ENCODE data around the gene PALLD. TPM values are rescaled to one million over a fixed set of nuclear protein-coding genes. Genes with fewer than 3 reads are reported as not detected.

PALLD gene
- total and polyA plus RNA-seq, 2 of the 13 experiments (the other 11 are each of a cell fraction or from before 2014, with no cell fraction given), result 0.50 to 1.5 TPM

- no TSS peak for BruUV-seq (replicated peaks)
- in situ Hi-C loops (cut with HindIII; ENCODE audit: extremely low pct_ligation_motif_present, low pct_unique_long_range_greater_than_20kb) (no loop called here), intact Hi-C loops (cut with micrococcal nuclease; ENCODE audit: unreplicated experiment) (no loop called here)
- Histone ChIP-seq H3K9ac (ENCODE audit: insufficient read depth, low read depth, low read length) (no peak overlapping the region), H3K79me2 (ENCODE audit: insufficient read depth, low read length) (no peaks in the 10 kb centered on the region), H3K4me1 (ENCODE audit: insufficient read depth, low read length) (no peaks in the 10 kb centered on the region), H3K27me3 (ENCODE audit: control insufficient read depth in 1 of 2, insufficient read depth in 2 of 2, low read length in 2 of 2) (no peaks in the 10 kb centered on the region), H4K20me1 (ENCODE audit: insufficient read depth, low read length) (no peaks in the 10 kb centered on the region), H3K9me3 (ENCODE audit: low read length) (no peaks in the 10 kb centered on the region), H2AFZ (ENCODE audit: low read length) (no peak overlapping the region), H3K4me2 (ENCODE audit: low read depth, low read length) (no peak overlapping the region), H3K27ac (ENCODE audit: extremely low read length, insufficient read depth, low read length) (no peak overlapping the region), H3K36me3 (replicated peaks in 1 of 2; ENCODE audit: control insufficient read depth in 1 of 2, insufficient read depth in 2 of 2, low read length in 2 of 2) (no peaks in the 10 kb centered on the region), H3K4me3 (replicated peaks in 1 of 3; ENCODE audit: insufficient read depth in 1 of 3, low read depth in 2 of 3, low read length in 3 of 3) (no peak overlapping the region)
- ChIA-PET CTCF (ENCODE audit: low intra/inter-chr PET ratio, low total read pairs) (no interaction called here), POLR2A (no interaction called here)
- TF ChIP-seq IKZF4 (CRISPR knock-in tag; IDR thresholded peaks at IDR 0.05; ENCODE audit: borderline replicate concordance, low read depth, not compliant biosample characterization) (no peak), RBM39 (IDR thresholded peaks at IDR 0.05; ENCODE audit: low read depth, low read length, poor library complexity, severe bottlenecking) (no peak), KLF9 (CRISPR knock-in tag; IDR thresholded peaks at IDR 0.05; ENCODE audit: low read depth) (no peak), SMC3 (IDR thresholded peaks at IDR 0.05; ENCODE audit: low read length) (no peak), ZGPAT (CRISPR knock-in tag; IDR thresholded peaks at IDR 0.05) (no peak), ATF7 (IDR thresholded peaks at IDR 0.05) (no peak), ATF7 (CRISPR knock-in tag; IDR thresholded peaks at IDR 0.05) (no peak), ZNF251 (CRISPR knock-in tag; IDR thresholded peaks at IDR 0.05) (no peak), ZNF615 (CRISPR knock-in tag; IDR thresholded peaks at IDR 0.05; ENCODE audit: borderline replicate concordance) (no peak), ZBTB26 (CRISPR knock-in tag; IDR thresholded peaks at IDR 0.05; ENCODE audit: borderline replicate concordance) (no peak), CSRNP1 (CRISPR knock-in tag; IDR thresholded peaks at IDR 0.05) (no peak), ATRX (CRISPR knock-in tag; IDR thresholded peaks at IDR 0.05; ENCODE audit: borderline replicate concordance) (no peak), ZNF792 (CRISPR knock-in tag; IDR thresholded peaks at IDR 0.05) (no peak), TCF7 (IDR thresholded peaks at IDR 0.05; ENCODE audit: low read depth) (no peak), SMAD3 (CRISPR knock-in tag; IDR thresholded peaks at IDR 0.05) (no peak), HNRNPUL1 (IDR thresholded peaks at IDR 0.05; ENCODE audit: low read depth, low read length) (no peak), HNRNPK (IDR thresholded peaks at IDR 0.05; ENCODE audit: low read depth, low read length, poor library complexity, severe bottlenecking) (no peak), TFE3 (CRISPR knock-in tag; IDR thresholded peaks at IDR 0.05) (no peak), ZEB1 (IDR thresholded peaks at IDR 0.05; ENCODE audit: insufficient replicate concordance, low read depth) (no peak)
- DNase-seq (ENCODE audit: low spot score) (no peak), FAIRE-seq (no peak), ATAC-seq (no peak)
- WGBS (ENCODE audit: low lambda C conversion rate), result 87% methylated on average over 3 of the region's 3 CpGs
Observed at GRCh38 chr4:168852387-168852786, 355.5 kb downstream of the PALLD start.
